Measurements from ENCODE around the gene NFATC1.

The NFATC1 gene

DNA sequence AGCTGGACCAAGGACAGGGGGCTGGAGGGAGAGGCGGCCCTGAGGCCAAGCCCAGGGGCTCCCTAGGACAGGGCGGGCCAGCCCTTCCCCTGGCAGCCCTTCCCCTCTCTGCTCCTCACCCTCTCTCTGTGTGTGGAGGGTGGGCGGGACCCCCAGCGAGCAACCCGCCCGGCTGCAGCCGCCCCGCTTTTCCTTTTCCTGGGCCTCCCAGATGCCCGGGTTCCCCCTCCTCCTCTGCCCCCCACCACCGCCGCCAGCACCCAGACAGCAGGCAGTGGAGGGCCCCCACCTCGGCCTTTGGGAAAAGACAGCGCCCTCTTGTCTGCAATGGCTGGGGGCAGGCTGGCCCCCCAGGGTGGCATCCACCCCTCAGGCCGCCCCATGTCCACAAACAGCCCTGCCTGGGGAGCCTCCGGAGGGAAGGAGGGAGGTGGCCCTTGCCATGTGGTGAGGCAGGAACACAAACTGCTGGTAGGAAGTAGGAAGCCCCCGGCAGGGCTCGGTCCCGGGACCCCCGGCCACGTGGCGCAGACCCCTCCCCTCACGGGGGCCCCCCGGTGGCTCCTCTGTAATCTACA is 148.7 kb downstream of the NFATC1 start:
- in situ Hi-C loops (cut with MboI; ENCODE audit: low sequenced_read_pairs), result no loop called here

GRCh38 chr18:79545255-79545654 is 149.5 kb downstream of the NFATC1 start:
- in situ Hi-C loops (cut with MboI; ENCODE audit: low sequenced_read_pairs), result no loop called here

GRCh38 chr18:79545736-79546171 is 150.0 kb downstream of the NFATC1 start:
- in situ Hi-C loops (cut with MboI; ENCODE audit: low sequenced_read_pairs), result no loop called here

GRCh38 chr18:79546781-79547272 is 151.1 kb downstream of the NFATC1 start:
- in situ Hi-C loops (cut with MboI; ENCODE audit: low sequenced_read_pairs), result no loop called here

DNA sequence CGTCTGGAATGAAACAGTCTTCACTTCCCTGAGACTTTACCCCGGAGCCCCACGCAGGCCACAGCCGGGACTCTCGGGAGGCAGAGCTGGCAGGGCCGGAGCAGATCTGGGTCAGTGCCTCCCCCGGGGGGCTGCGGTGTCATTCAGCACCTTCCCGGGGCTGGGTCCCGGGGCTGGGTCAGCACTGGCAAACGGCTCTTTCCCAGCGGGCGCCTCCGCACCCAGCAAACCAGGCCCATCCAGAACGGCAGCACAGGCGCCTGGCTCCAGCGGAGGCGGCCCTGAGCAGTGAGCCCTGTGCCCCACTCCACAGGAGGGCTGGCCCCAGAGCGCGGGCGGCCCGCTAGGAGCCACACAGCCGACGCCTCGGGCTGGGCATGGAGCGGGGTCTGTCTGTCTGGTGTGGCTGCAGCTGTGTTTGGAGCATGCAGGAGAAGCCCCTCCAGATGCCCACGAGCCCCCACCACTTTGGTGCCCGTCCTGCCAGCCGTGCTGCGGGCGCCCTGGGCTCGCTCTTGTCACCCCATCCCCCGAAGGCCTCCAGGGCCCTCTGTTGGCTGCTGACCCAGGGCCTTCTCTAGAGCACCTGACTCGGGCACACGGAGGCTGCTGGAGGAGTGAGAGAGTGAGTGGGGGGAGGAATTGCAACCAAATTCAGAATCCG is 151.8 kb downstream of the NFATC1 start:
- in situ Hi-C loops (cut with MboI; ENCODE audit: low sequenced_read_pairs), result no loop called here

GRCh38 chr18:79548077-79548450 is 152.3 kb downstream of the NFATC1 start:
- in situ Hi-C loops (cut with MboI; ENCODE audit: low sequenced_read_pairs), result no loop called here

DNA sequence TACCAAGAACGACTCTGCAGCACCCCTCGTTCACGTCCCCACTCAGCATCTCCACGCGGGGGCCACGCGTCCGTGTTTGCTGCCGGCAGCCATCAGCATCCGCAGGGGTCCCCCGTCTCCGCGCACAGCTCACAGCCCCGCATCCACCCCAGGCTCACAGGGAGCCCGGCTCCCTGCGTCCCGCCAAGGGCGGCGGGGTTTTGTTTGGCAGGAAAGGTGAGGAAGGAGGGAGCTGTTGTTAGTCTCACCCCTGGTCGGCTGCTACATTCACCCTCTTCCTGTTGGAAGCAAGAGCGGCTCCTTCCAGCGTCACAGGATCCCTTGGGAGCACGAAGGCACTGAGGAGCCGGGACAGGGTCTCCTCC is 152.9 kb downstream of the NFATC1 start:
- in situ Hi-C loops (cut with MboI; ENCODE audit: low sequenced_read_pairs), result no loop called here

GRCh38 chr18:79548986-79549637 is 153.4 kb downstream of the NFATC1 start:
- in situ Hi-C loops (cut with MboI; ENCODE audit: low sequenced_read_pairs), result no loop called here

- in situ Hi-C loops (cut with MboI; ENCODE audit: low sequenced_read_pairs), result no loop called here
Observed at GRCh38 chr18:79549638-79550000, 153.9 kb downstream of the NFATC1 start.

DNA sequence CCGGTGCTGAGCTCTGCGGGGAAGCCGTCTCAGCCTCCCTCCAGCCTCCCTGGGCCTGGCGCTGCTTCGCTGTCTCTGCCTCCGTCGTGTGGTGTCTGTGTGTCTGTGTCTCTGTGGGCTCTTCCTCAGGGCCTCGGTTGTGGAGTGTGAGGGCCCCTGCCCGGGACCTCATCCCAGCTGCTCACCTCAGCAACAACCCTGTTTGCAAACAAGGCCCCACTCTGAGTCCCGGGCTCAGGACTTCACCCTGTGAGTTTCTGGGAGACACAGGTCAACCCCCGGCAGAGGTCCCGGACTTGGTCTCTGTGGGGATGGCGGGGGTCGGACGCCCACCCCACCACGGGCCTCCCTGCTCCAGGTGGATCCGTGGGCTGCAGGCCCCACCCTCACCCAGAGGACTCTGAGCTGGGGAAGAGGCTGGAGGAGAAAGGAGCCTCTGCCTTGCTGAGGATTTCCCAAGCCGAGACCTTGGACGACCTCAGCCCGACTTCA is 156.5 kb downstream of the NFATC1 start:
- in situ Hi-C loops (cut with MboI; ENCODE audit: low sequenced_read_pairs), result no loop called here

GRCh38 chr18:79552696-79553095 is 157.0 kb downstream of the NFATC1 start:
- in situ Hi-C loops (cut with MboI; ENCODE audit: low sequenced_read_pairs), result no loop called here

DNA sequence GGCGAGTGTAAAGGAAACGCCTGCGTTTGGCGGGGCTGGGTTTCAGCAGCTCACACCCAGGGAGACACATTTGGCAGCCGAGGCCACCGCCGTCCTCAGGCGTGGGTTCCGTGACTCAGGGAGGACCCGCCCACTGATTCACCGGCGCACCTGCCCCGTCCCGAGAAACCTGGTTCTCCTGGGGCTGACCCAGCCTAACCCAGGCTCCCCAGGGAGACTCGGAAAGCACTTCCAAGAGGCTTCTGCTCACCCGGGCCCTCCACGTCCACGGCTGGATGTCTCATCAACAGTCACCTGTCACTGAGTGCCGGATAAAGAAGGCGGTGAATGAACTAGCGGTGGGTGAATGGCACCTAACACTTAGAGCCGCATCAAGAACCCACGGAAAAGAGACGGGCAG is 157.4 kb downstream of the NFATC1 start:
- in situ Hi-C loops (cut with MboI; ENCODE audit: low sequenced_read_pairs), result no loop called here

DNA sequence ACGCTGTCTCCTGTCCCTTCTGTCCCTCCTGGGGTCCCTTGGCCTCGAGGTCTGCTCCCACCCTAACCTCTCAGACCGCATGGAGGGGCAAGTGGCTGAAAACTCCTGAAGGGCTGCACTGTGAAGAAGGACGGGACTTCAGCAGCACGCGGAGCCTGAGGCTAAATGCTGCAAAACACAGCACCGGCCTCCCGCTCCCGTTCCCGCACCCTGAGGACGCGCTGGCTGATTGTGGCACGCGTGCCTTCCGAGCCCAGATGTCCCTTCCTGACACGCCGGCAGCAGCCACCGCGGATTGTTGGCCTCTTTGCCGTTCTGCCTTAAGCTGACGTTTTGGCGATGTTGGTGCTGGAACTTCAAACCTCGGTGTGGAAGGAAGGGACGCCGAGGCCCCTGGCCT is 158.0 kb downstream of the NFATC1 start:
- in situ Hi-C loops (cut with MboI; ENCODE audit: low sequenced_read_pairs), result no loop called here

- in situ Hi-C loops (cut with MboI; ENCODE audit: low sequenced_read_pairs), result no loop called here
Observed at GRCh38 chr18:79554321-79554720, 158.6 kb downstream of the NFATC1 start.

DNA sequence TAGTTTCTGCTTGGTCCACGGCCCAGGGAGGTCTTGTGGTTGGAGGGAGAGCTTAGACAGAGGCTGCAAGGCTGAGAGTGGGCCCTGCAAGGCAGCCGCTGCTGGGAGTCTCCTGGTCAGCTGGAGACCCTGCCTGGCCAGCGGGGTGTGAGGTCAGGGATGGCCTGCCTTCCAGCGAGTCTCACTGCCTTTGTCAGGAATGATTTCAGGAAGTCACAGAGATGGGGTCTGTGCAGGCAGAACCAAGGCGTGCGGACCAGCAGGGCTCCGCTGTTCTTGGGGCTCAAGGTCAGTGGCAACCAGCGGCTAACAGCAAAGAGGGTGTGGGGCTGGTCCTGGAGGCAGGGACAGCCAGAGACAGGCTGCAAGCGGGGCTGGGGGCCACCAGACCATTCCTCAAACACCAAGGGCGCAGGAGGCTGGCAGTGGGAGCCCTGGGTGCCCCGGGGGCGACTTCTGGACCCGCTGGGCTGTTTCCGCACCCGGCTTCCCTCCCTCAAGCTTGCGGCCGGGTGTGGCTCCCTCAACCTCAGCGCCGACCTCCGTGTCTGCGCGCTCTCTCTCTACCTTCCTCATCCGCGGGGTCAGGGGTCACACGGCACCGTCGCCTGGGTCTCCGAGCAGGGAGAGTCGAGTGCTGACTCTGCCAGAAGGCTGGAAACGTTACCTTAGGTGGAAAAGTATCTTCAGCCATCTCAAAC is 159.4 kb downstream of the NFATC1 start:
- in situ Hi-C loops (cut with MboI; ENCODE audit: low sequenced_read_pairs), result no loop called here

GRCh38 chr18:79555885-79556284 is 160.2 kb downstream of the NFATC1 start:
- in situ Hi-C loops (cut with MboI; ENCODE audit: low sequenced_read_pairs), result no loop called here

DNA sequence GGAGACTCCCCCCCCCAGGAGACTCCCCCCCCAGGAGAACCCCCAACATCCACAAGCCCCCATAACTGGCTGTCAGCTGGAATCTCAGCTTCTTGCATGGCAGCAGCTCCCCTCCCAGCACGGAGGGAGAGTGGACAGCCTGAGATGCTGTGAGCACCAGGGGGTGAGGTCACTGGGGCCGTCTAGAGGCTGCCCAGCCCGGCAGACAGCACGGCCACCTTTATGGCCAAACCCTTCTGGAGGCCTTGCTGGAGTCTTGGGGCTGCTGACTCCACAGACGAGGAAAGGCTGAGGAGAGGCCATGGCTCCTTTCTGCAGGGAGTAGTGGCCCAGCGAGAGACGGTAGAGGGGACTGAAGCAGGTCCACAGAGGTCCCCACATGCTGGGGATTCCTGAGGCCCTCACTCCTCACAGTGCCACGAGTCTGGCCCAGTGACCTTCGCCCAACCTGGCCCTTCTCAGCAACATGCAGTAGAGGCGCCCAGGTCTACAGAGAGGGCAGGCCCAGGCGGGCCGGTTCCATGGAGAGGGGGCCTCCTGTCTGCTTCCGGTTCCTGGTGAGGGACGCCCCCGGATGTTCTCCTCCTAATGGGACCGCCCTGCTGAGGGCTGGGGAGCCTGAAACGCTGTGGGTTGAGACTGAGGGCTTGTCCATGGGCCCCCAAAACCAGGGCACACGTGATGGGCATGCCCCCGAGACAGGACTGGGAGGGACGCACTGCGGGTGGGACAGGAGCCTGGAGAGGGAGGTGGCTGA is 161.3 kb downstream of the NFATC1 start:
- in situ Hi-C loops (cut with MboI; ENCODE audit: low sequenced_read_pairs), result no loop called here

DNA sequence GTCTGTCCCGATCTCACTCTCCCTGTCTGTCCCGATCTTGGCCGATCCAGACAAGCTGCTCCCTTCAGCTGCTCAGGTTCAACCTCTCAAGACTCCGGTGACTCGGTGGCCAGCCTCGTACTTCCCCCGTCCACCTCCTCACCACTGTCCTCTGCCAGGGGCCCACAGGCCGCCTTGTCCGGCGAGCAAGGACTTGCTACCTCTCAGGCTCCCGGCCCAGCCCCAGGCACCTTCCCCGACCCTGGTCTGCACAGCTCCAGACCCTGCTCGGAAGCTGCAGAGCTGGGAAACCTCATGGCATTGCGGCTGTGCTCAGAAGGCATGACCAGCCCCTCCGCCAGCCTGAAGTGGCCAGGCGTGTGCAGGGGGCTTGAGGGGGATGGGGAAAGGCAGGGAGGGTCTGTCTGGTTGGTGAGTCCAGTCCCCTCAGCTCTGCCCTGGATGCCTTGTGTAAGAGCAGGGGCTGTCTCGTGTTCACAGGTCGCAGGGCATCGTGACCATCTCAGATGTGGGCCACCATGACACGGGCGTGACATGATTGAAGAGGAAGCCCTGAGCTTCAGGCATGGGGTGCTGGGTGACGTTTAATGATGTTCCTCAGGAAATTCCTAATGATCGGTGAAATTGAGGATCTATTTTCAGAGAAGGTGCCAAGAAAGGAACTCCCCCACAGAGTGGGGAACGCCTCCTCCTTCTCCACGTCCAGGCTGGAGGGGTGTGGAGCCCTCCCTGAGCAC is 162.6 kb downstream of the NFATC1 start:
- in situ Hi-C loops (cut with MboI; ENCODE audit: low sequenced_read_pairs), result no loop called here

GRCh38 chr18:79558933-79559416 is 163.2 kb downstream of the NFATC1 start:
- in situ Hi-C loops (cut with MboI; ENCODE audit: low sequenced_read_pairs), result no loop called here

DNA sequence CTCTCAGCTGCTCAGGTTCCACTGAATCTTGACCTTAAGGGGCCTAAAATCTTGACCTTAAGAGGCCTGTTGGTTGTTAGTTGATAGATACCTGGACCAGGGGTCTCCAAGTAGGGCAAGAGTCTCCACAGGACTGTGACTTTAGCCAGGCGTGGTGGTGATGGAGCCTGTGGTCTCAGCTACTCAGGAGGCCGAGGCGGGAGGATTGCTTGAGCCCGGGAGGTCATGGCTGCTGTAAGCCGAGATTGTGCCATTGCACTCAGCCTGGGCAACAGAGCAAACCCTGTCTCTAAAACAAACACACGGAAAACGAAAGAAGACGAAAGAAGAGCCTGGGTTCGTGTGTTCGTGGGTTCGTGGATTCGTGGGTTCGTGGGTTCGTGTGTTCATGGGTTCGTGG is 163.7 kb downstream of the NFATC1 start:
- in situ Hi-C loops (cut with MboI; ENCODE audit: low sequenced_read_pairs), result no loop called here
